ENCODE results near the gene CCDC157.

CCDC157 gene

GRCh38 chr22:30325065-30325720 is 31.6 kb upstream of the CCDC157 start:
- H3K4me3 ChIP-seq (ENCODE audit: low read depth, low read length), result no peak overlapping the region
- DNase-seq (ENCODE audit: low read depth), result no peak
- TF ChIP-seq POLR2A (IDR thresholded peaks at IDR 0.05; ENCODE audit: extremely low read depth, insufficient read length) (no peak), MYC (IDR thresholded peaks at IDR 0.05; ENCODE audit: low read depth, low read length) (no peak), CTCF (IDR thresholded peaks at IDR 0.05; ENCODE audit: low read depth, low read length) (no peak), MAX (IDR thresholded peaks at IDR 0.05; ENCODE audit: low read depth, low read length) (no peak)

- H3K4me3 ChIP-seq (ENCODE audit: low read depth, low read length), result peak overlapping the region; percentile 56
- no peak for DNase-seq (ENCODE audit: low read depth)
- TF ChIP-seq MYC (IDR thresholded peaks at IDR 0.05; ENCODE audit: low read depth, low read length), result no peak
- TF ChIP-seq POLR2A (IDR thresholded peaks at IDR 0.05; ENCODE audit: extremely low read depth, insufficient read length), result no peak
- no peak for TF ChIP-seq CTCF (IDR thresholded peaks at IDR 0.05; ENCODE audit: low read depth, low read length)
- TF ChIP-seq MAX (IDR thresholded peaks at IDR 0.05; ENCODE audit: low read depth, low read length), result no peak
Measured at GRCh38 chr22:30325724-30326254, 31.0 kb upstream of the CCDC157 start.

GRCh38 chr22:30326255-30326705 is 30.5 kb upstream of the CCDC157 start:
- TF ChIP-seq CTCF (IDR thresholded peaks at IDR 0.05; ENCODE audit: low read depth, low read length) (no peak), POLR2A (IDR thresholded peaks at IDR 0.05; ENCODE audit: extremely low read depth, insufficient read length) (no peak), MYC (IDR thresholded peaks at IDR 0.05; ENCODE audit: low read depth, low read length) (no peak), MAX (IDR thresholded peaks at IDR 0.05; ENCODE audit: low read depth, low read length) (no peak)
- no peak for DNase-seq (ENCODE audit: low read depth)
- peak overlapping the region; percentile 56 for H3K4me3 ChIP-seq (ENCODE audit: low read depth, low read length)

- peak; percentile 91 for DNase-seq (ENCODE audit: low read depth)
- no peak for TF ChIP-seq CTCF (IDR thresholded peaks at IDR 0.05; ENCODE audit: low read depth, low read length)
- no peak for TF ChIP-seq MAX (IDR thresholded peaks at IDR 0.05; ENCODE audit: low read depth, low read length)
- TF ChIP-seq POLR2A (IDR thresholded peaks at IDR 0.05; ENCODE audit: extremely low read depth, insufficient read length), result peak; percentile 40
- TF ChIP-seq MYC (IDR thresholded peaks at IDR 0.05; ENCODE audit: low read depth, low read length), result no peak
- H3K4me3 ChIP-seq (ENCODE audit: low read depth, low read length), result peak within 1 kb of the TSS; percentile 58
Measured at GRCh38 chr22:30326706-30327362, 30.0 kb upstream of the CCDC157 start, which contains the start of gene TBC1D10A. TSS of gene TBC1D10A (minus strand) at chr22:30326941. CDS start at chr22:30326881, 60 bp downstream.

GRCh38 chr22:30327864-30328345 is 28.9 kb upstream of the CCDC157 start:
- no peak overlapping the region for H3K4me3 ChIP-seq (ENCODE audit: low read depth, low read length)
- DNase-seq (ENCODE audit: low read depth), result no peak

More at GRCh38 chr22:30327864-30328345, 28.9 kb upstream of the CCDC157 start:
- TF ChIP-seq CTCF (IDR thresholded peaks at IDR 0.05; ENCODE audit: low read depth, low read length) (no peak), MAX (IDR thresholded peaks at IDR 0.05; ENCODE audit: low read depth, low read length) (no peak), MYC (IDR thresholded peaks at IDR 0.05; ENCODE audit: low read depth, low read length) (no peak), POLR2A (IDR thresholded peaks at IDR 0.05; ENCODE audit: extremely low read depth, insufficient read length) (no peak)
